ENCODE results near the gene WDR48. TPM values are rescaled to one million over a fixed set of nuclear protein-coding genes. Genes with fewer than 3 reads are reported as not detected.

Gene WDR48
- total RNA-seq, 1 donor from 2014 or later, result 38.6 TPM

DNA sequence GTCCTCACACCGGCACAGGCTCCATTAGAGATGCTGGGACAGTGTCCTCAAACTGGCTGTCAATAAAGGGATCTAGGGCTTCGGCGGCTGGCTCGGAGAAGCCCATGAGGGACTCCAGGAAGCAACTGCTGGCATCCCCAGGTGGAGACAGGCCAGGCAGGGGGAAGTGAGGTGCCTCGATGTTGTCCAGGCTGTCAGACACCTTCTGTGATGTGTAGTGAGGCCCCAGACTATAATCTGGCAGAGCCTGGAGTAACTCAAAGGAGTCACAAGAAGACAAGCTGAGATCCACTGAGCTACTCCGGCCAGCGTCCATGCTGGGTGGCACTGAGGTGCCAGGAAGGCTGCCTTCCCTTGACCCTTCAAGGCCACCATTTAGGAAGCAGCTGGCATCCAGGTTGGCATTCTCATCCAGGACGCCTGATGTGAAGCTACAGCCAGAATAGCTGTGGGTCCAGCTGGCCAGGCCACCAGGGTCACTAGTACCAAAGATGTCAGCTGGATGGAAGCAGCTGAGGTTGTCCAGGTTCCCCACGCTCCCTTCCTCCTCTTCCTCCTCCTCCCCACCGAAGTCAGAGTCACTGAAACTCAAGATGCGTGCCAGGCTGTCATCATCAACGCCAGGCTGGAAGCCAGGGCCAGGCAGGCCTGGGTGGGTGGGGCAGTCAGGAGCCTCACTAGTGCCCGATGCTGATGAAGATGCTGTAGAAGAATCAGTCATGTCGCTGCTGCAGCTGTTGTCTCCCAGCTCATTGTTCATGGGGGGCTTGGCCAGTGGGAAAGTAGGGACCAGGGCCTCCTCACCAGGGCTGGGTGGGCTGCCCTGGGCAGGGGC is 91.5 kb downstream of the WDR48 start:
- DNase-seq (ENCODE audit: low spot score), result no peak
- Mint-ChIP-seq H3K9me3 (no peaks in the 10 kb centered on the region), H3K4me1 (ENCODE audit: low read depth) (peaks cover 42% of the 10 kb centered on the region), H3K27me3 (ENCODE audit: low read depth) (no peaks in the 10 kb centered on the region), H3K36me3 (ENCODE audit: low read depth) (peaks cover 94% of the 10 kb centered on the region), H3K27ac (no peak overlapping the region), H3K4me3 (ENCODE audit: low read depth) (no peak overlapping the region)
- intact Hi-C loops (cut with micrococcal nuclease), result no loop called here

DNA sequence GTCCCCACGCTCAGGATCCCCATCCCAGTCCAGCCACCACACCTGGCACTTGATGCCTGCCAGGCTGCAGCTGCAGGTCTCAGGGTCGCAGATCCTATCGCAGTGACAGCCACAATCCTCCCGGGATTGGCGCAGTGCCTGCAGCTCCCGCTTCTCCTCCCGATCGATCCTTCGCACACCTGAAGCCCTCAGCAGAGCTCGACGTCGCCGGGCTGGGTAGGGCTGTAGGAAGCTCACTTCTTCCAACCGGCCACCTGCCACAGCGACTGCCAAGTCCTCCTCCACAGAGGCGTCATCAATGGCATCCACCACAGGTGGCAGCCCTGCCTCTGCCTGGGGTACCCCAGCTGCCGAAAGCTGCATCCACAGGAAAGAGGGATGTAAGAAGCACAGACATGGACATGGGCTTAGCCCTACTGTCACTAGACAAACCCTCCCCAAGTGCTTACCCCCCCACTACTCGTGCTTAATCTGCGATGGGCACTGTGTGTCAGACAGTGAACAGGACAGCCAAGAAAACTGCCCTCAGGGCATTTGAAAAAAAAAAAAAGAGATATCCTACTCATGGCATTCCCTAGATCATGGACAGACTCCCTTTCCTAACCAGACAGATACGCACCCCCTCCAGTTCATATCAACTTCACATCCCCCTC is 92.4 kb downstream of the WDR48 start:
- Mint-ChIP-seq H3K4me3 (ENCODE audit: low read depth) (no peak overlapping the region), H3K9me3 (no peaks in the 10 kb centered on the region), H3K4me1 (ENCODE audit: low read depth) (peaks cover 46% of the 10 kb centered on the region), H3K27me3 (ENCODE audit: low read depth) (no peaks in the 10 kb centered on the region), H3K27ac (no peak overlapping the region), H3K36me3 (ENCODE audit: low read depth) (peaks cover 97% of the 10 kb centered on the region)
- no peak for DNase-seq (ENCODE audit: low spot score)
- intact Hi-C loops (cut with micrococcal nuclease), result no loop called here

DNA sequence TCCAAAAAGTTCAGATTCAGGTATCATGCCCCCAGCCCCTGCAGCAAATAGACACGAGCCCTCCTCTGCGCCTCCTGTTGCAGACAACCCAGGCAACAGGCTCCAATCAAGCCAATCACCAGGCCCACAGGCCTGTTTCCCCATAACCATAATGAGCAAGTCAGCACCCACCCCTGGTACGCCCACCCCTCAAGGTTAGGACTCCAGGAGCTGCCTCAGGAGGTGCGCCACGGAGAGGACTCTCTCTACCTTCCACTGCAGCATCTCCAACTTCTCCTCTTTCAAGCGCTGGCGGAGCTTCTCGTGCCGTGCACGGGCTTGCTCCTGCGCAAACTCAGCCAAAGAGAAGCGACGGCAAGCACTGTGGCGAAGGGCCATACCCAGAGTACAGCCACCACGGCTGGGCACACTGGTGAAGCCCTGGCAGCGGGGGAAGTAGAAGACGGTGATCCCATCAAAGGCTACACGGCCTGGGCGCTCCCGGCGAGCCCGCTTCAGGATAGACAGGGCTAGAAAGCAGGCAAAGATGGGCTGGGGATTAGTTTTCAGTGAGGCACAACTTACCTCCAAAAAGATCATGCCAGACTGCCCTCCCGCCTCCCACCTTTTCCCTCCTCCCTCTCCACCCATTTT is 93.0 kb downstream of the WDR48 start:
- Mint-ChIP-seq H3K36me3 (ENCODE audit: low read depth) (peaks cover 97% of the 10 kb centered on the region), H3K27ac (no peak overlapping the region), H3K4me3 (ENCODE audit: low read depth) (no peak overlapping the region), H3K4me1 (ENCODE audit: low read depth) (peaks cover 48% of the 10 kb centered on the region), H3K27me3 (ENCODE audit: low read depth) (no peaks in the 10 kb centered on the region), H3K9me3 (no peaks in the 10 kb centered on the region)
- intact Hi-C loops (cut with micrococcal nuclease), result no loop called here
- DNase-seq (ENCODE audit: low spot score), result no peak

DNA sequence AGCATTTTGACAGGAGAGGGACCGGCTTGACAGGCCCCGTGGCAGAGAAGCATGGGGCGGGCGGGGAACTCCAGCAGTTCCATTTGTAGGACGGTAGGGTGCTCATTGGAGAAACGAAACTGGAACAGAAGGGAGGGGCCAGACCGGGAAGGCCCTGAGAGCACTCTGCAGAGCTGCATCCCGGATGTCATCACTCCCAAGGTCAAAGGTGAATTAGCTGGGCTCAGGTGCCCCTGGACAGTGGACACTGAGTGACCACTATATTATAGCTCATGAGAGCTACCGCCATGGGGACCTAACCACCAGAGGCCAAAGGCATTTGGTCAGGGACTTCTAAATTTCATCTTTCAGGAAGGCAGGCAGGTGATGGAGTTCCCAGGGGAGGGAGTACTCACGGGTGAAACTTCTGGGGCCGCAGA is 94.3 kb downstream of the WDR48 start:
- DNase-seq (ENCODE audit: low spot score), result no peak
- Mint-ChIP-seq H3K27me3 (ENCODE audit: low read depth) (no peaks in the 10 kb centered on the region), H3K4me1 (ENCODE audit: low read depth) (peaks cover 57% of the 10 kb centered on the region), H3K27ac (no peak overlapping the region), H3K36me3 (ENCODE audit: low read depth) (peaks cover 97% of the 10 kb centered on the region), H3K9me3 (no peaks in the 10 kb centered on the region), H3K4me3 (ENCODE audit: low read depth) (peak overlapping the region; percentile 2)
- intact Hi-C loops (cut with micrococcal nuclease), result no loop called here

Other genes starting within 250 kb of the WDR48 start
- gene SCN10A, start 235.8 kb upstream of the WDR48 start, total RNA-seq, result not detected in 2 replicates
- gene SCN11A, start 72 bp upstream of the WDR48 start, total RNA-seq, result 0.02 TPM in 2 replicates
- 31.8 and 32.6 TPM in 2 replicates for gene GORASP1, start 55.6 kb downstream of the WDR48 start, total RNA-seq
- gene TTC21A, start 55.7 kb downstream of the WDR48 start, total RNA-seq, result 0.55 TPM in 2 replicates
- gene CSRNP1, start 101.6 kb downstream of the WDR48 start, total RNA-seq, result 54.0 and 55.4 TPM in 2 replicates
- gene XIRP1, start 140.6 kb downstream of the WDR48 start, total RNA-seq, result 4.3 and 4.7 TPM in 2 replicates
- gene CX3CR1, start 228.0 kb downstream of the WDR48 start, total RNA-seq, result 0.48 and 0.52 TPM in 2 replicates